HG02678 (cell line): ENCODE data around the gene HIP1R.
"Not testable (repeated sequence)": the region's sequence is repeated elsewhere in the genome, so short reads cannot be mapped to it uniquely, and the experiment has no call there.

Experiments
- ATAC-seq: cut with Tn5 transposase; IDR thresholded peaks from one replicate; pipeline ENCODE4 v1.9.1; 2021; ENCODE audit warnings: mild to moderate bottlenecking, moderate library complexity; ENCODE audit not compliant: unreplicated experiment

HIP1R gene

GRCh38 chr12:122834921-122835749 lies at the start of gene HIP1R:
Gene HIP1R (plus strand): TSS chr12:122835457. CDS start chr12:122835551, 94 bp downstream.
- peak; percentile 35 for ATAC-seq

GRCh38 chr12:122785503-122785902 lies 49.8 kb upstream of the HIP1R start:
- ATAC-seq: no peak

GRCh38 chr12:122788387-122788786 lies 46.9 kb upstream of the HIP1R start:
- ATAC-seq: no peak

- ATAC-seq: no peak
Observed at GRCh38 chr12:122789637-122790036, 45.6 kb upstream of the HIP1R start.

- no peak for ATAC-seq
Observed at GRCh38 chr12:122790393-122791075, 44.7 kb upstream of the HIP1R start.

GRCh38 chr12:122793685-122794106 lies 41.6 kb upstream of the HIP1R start:
- ATAC-seq: no peak

GRCh38 chr12:122795807-122796206 lies 39.5 kb upstream of the HIP1R start:
- no peak for ATAC-seq

GRCh38 chr12:122799641-122800243 lies 35.5 kb upstream of the HIP1R start:
- no peak for ATAC-seq

- no peak for ATAC-seq
Observed at GRCh38 chr12:122803937-122804336, 31.3 kb upstream of the HIP1R start.

GRCh38 chr12:122804957-122805356 lies 30.3 kb upstream of the HIP1R start:
- not testable (repeated sequence) for ATAC-seq

- no peak for ATAC-seq
Observed at GRCh38 chr12:122807651-122808050, 27.6 kb upstream of the HIP1R start.

- no peak for ATAC-seq
Observed at GRCh38 chr12:122811777-122812176, 23.5 kb upstream of the HIP1R start.

- ATAC-seq: peak; percentile 58
Observed at GRCh38 chr12:122813310-122813713, 21.9 kb upstream of the HIP1R start.

- no peak for ATAC-seq
Observed at GRCh38 chr12:122819209-122819785, 16.0 kb upstream of the HIP1R start.

- no peak for ATAC-seq
Observed at GRCh38 chr12:122820138-122820537, 15.1 kb upstream of the HIP1R start.

GRCh38 chr12:122820838-122821271 lies 14.4 kb upstream of the HIP1R start:
- ATAC-seq: no peak

- ATAC-seq: no peak
Observed at GRCh38 chr12:122823429-122823828, 11.8 kb upstream of the HIP1R start.

- no peak for ATAC-seq
Observed at GRCh38 chr12:122825773-122826724, 9.2 kb upstream of the HIP1R start.

- ATAC-seq: no peak
Observed at GRCh38 chr12:122827258-122827657, 8.0 kb upstream of the HIP1R start.

- ATAC-seq: no peak
Observed at GRCh38 chr12:122830517-122831214, 4.6 kb upstream of the HIP1R start.
